ENCODE results near the gene BCAS3.
A peak's percentile ranks its signal among the peaks of the same experiment; 100 is the strongest.
"Not testable (repeated sequence)": the region's sequence is repeated elsewhere in the genome, so short reads cannot be mapped to it uniquely, and the experiment has no call there.

Gene BCAS3

DNA sequence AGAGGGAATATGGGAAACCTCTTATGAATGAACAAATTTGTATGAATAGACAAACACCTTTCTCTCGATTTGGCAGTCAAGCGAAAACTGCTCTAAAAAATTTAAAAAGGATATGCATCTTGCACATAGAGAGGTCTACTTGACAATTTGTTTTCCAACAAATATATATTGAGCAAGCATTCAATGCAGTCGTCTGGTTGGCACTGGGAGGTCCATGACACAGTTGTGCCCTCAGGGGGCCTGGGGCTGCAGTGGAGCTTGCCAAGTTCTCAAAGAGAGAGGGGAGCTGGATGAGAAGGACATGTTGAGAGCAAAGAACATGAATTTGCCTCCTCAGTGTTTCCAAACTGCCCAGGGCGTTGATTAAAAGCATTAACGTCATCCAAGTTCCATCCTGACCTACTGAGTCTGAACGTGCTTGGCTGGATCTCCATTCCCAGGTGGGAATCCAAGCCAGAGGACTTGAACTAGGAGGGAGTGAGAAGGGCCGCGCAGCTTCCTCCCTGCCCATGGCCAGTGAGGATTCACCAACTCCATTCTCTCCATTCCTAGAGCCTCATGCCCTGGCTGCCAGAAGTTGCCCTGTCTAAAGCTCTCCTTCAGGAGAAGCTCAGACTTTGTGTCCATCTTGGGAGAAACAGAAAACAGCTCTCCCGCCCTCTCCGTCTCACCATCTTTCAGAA is 746.5 kb downstream of the BCAS3 start:
- DNase-seq (ENCODE audit: low spot score), result no peak

DNA sequence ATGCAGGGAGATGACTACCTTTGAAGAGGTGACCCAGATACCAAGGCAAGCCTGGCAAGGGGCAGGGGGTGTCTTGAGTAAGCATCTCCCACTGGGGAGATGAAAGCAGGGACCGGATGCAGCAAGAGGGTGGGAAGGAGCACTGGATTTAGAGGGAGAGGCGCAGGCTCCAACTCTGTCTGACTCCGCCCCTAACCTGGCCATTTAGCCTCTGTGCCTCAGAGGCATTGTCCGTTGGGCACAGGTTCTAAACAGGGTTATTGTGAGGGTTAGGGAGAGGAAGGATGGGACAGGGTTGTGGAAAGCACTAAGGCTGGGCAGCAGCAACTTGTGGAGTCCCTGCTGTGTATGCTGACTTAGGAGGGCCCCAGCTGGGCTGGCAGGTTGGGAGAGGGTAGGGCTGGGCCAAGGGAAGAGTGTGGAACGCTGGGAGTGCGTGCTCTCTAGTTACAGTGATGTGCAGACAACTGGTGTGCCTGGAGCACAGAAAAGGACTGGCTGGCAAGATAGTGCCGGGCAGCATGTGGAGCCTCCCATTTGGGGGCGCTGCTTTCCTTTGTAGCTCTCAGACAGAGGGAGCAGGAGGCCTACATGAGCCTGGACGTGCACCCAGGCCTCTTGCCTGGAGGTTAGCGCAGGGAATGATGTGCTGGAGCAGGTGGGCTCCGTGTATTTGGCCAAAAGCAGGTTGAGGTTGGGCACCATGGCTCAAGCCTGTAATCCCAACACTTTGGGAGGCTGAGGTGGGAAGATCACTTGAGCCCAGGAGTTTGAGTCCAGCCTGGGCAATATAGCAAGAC is 748.2 kb downstream of the BCAS3 start:
- DNase-seq (ENCODE audit: low spot score), result peak; percentile 34

DNA sequence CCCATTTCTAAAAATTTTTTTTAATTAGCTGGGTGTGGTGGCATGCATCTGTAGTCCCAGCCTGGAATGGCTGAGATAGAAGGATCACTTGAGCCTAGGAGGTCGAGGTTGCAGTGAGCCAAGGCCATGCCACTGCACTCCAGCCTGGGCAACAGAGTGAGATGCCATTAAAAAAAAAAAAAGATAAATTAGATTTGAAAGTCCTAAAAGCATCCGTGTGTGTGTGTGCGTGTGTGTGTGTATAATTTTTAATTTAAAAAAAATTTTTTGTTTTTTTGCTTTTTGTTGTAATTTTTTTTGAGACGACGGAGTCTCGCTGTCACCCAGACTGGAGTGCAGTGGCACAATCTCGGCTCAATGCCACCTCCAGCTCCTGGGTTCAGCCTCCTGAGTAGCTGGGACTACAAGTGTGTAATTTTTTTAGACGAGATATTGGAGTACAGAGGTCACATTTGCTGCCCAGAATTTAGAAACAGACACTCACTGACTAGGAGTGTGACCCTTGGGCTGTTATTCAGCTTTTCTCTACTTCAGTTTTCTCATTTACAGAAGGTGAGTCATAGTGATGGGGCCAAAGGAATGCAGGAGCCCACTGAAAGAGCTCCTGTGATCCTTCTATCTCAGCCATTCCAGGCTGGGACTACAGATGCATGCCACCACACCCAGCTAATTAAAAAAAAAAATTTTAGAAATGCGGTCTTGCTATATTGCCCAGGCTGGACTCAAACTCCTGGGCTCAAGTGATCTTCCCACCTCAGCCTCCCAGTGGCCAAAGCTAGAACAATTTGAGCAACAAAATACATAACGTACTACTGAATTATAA is 749.0 kb downstream of the BCAS3 start:
- DNase-seq (ENCODE audit: low spot score), result no peak

DNA sequence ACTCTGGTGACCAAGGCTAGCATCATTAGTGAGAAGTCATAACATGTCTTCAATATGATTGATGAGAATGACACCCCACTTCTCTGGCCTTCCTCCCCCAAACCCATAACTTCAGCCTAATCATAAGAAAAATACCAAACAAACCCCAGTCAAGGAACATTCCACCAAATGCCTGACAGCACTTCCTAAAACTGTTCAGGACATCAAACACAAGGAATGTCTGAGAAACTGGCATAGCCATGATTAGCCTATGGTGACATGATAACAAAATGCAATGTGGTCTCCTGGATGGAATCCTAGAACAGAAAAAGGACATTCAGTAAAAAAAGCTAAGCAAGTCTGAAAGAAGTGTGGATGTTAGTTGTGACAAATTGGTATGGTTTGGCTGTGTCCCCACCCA is 749.9 kb downstream of the BCAS3 start:
- no peak for DNase-seq (ENCODE audit: low spot score)

DNA sequence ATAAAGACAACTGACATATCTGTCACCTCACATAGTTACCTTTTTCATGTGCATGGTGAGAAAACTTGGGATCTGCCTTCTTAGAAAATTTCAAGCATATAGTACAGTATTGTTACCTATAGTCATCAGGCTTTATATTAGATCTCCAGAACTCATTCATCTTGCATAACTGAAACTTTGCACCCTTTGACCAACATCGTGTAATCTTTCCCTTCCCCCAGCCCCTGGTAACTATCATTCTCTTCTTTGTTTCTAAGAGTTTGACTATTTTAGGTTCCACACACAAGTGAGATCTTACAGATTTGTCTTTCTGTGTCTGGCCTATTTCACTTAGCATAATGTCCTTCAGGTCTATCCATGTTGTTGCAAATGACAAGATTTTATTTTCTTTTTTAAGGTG is 751.6 kb downstream of the BCAS3 start:
- no peak for DNase-seq (ENCODE audit: low spot score)

DNA sequence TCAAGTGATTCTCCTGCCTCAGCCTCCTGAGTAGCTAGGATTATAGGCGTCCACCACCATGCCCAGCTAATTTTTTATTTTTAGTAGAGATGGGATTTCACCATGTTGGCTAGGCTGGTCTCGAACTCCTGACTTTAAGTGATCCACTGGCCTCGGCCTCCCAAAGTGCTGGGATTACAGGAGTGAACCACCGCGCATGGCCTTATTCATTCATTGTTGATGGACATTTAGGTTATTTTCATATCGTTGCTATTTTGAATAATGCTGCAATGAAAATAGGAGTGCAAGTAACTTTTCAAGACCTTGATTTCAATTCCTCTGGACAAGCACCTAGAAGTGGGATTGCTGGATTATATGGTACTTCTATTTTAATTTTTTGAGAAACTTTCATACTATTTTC is 752.2 kb downstream of the BCAS3 start:
- DNase-seq (ENCODE audit: low spot score), result not testable (repeated sequence)

DNA sequence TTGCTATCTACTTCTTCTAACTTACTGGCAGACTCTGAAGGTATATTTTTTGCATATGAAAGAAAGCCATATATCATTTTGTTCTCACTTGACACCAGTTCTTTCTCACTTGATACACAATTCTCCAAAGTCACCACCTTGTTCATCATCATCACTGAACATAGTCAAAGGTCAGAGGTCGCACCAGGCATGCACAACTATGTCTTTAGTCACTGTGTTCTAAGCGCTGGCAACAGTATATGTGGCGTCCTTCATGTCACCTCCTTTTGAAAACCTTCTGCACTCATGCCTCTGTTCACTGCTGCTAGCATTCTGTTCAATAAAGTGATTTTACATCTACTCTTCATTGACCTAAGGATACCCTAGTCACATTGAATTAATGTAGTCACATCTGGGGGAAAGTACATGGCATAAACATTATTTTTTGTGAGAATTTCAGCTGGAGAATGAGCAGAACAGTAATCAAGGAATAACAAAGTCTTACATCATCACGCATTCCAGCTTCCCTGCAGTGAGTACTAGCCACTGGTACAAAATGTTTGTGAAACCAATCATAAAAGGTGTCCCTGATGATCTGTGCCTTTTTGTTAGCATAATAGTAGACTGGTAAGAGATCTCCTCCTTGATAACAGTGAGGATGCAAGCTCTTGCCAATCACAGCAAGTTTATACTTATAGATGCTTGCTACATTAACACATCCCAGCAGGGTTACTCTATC is 754.1 kb downstream of the BCAS3 start:
- DNase-seq (ENCODE audit: low spot score), result no peak

DNA sequence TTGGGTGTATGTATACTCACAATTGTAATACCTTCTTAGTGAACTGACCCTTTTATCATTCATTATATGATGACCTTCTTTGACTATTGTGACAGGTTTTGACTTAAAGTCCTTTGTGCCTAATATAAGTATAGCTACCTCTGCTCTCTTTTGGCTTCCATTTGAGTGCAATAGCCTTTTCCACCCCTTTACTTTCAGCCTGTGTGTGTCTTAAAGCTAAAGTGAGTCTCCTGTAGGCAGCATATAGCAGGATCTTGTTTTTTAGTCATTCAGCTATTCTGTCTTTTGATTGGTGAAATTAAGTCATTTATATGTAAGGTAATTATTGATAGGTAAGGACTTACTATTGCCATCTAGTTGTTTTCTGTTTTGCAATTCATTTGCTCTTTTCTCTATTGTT is 758.6 kb downstream of the BCAS3 start:
- no peak for DNase-seq (ENCODE audit: low spot score)

DNA sequence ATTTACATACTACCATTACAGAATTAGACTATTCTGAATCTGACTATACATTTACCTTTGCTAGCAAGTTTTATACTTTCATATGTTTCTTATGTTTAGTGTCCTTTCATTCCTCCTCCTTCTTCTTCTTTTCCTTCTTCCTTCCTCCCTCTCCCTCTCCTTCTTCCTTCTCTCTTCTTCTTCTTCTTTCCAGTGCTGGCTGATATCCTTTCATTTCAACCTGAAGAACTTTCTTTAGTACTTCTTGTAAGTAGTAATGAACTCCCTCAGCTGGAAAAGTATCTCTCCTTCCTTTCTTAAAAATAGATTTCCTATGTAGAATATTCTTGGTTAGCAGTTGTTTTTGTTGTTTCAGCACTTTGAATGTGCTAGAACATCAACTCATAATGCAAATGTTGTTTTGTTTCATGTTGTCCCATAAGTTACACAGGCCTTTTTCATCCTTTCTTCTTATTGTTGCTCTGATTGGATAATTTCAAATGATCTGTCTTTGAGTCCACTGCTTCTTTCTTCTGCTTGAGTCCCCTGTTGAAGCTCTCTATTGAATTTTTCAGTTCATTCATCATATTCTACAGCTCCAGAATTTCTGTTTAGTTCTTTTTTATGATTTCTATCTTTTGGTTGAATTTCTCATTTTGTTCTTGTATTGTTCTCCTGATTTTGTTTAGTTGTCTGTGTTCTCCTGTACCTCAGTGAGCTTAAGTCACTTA is 759.5 kb downstream of the BCAS3 start:
- no peak for DNase-seq (ENCODE audit: low spot score)

DNA sequence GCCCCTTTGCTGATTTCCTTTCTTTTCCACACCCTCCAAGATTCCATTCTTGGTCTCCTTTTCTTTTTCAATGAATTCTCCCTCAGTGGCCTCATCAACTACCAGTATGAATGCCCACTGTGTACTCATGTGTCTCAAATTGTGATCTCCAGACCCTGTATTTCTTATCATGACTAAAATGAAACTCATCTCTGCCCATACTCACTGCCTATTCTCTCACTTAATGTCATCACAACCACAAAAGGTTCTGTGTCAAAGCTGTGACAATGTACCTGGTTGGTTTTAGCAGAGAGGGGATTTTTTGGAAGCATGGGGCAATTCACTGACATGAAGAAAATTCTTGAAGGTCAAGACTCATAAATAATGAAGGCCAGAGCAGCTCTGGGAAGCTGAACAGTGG is 763.0 kb downstream of the BCAS3 start:
- no peak for DNase-seq (ENCODE audit: low spot score)

DNA sequence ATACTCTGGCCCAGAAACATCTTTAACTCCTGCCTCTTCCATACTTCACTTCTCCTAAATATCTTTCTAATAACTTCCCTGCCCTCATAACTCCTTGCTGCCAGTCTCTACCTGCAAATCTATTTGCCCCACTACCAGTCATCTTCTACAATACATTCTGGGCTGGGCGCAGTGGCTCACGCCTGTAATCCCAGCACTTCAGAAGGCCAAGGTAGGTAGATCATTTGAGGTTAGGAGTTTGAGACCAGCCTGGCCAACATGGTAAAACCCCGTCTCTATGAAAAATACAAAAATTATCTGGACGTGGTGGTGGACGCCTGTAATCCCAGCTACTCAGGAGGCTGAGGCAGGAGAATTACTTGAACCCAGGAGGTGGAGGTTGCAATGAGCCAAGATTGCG is 763.9 kb downstream of the BCAS3 start:
- DNase-seq (ENCODE audit: low spot score), result not testable (repeated sequence)

DNA sequence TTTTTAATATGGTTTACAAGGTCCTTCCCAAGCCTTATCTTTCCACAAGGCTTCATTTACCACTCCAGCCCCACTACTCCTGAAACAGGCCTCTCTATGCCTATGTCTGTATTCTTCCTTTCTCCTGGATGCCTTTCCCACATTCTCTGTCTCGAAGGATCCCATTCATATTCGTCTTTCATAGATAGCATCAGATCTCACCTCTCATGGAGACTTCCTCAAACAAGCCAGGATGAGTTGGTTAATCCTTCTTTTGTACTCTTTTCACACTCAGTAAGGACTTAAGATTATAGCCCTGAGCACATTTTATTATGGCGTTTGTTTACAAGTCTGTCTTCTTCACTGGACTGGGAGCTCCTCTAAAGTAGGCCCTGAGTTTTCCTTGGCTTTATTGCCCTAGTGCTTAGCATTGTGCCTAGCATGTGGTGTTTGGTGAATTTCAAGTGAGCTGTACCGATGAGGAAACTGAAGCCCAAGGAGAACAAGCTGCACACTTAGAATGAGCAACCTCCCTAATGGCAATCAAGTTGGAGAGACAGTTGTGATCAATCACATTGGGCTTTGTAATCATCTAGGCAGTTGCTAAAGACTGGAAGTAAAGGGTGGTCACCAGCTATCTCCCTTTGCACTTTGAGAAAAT is 764.6 kb downstream of the BCAS3 start:
- no peak for DNase-seq (ENCODE audit: low spot score)
